ENCODE data around the gene KIF2C.
"Not testable (repeated sequence)": the region's sequence is repeated elsewhere in the genome, so short reads cannot be mapped to it uniquely, and the experiment has no call there.

GRCh38 chr1:44738953-44739306, 707 bp upstream of the KIF2C start:
- TF ChIP-seq POLR2AphosphoS5, POLR2A (IDR thresholded peaks at IDR 0.05; ENCODE audit: low read depth, low read length): not testable (repeated sequence)
